Measurements from ENCODE around the gene GMDS.

GMDS gene

GRCh38 chr6:1904466-1904799 lies 341.0 kb downstream of the GMDS start:
- H3K27ac ChIP-seq, result peak overlapping the region; percentile 87 to 89
- peaks cover 0 to 52% (median 25%) of the 10 kb centered on the region in 4 donors for H3K4me1 ChIP-seq
- no peaks in the 10 kb centered on the region for H3K36me3 ChIP-seq
- H3K9me3 ChIP-seq, result no peaks in the 10 kb centered on the region
- no peak for DNase-seq
- intact Hi-C loops (cut with DNase I; ENCODE audit: low total_unique reads), result loop anchor here (5.0 kb wide), 1 partner anchor 287 kb away; no protein-coding TSS in a partner anchor
- no peak for TF ChIP-seq CTCF (IDR thresholded peaks at IDR 0.05)
- no peak overlapping the region for H3K4me3 ChIP-seq
- H3K27me3 ChIP-seq, result no peaks in the 10 kb centered on the region

- intact Hi-C loops (cut with DNase I; ENCODE audit: low total_unique reads), result loop anchor here (5.0 kb wide), 1 partner anchor 287 kb away; no protein-coding TSS in a partner anchor
- peak overlapping the region; percentile 87 to 89 for H3K27ac ChIP-seq
- no peaks in the 10 kb centered on the region for H3K36me3 ChIP-seq
- DNase-seq, result peak in 1 of 2 donors; percentile 83
- H3K27me3 ChIP-seq, result no peaks in the 10 kb centered on the region
- H3K4me3 ChIP-seq, result no peak overlapping the region
- peak in 1 of 2 experiments; percentile 17 for TF ChIP-seq CTCF (IDR thresholded peaks at IDR 0.05)
- H3K4me1 ChIP-seq, result peaks cover 0 to 57% (median 25%) of the 10 kb centered on the region in 4 donors
- H3K9me3 ChIP-seq, result no peaks in the 10 kb centered on the region
Observed at GRCh38 chr6:1903780-1904465, 341.5 kb downstream of the GMDS start.

GRCh38 chr6:1901556-1901955 lies 343.8 kb downstream of the GMDS start:
- no peak for DNase-seq
- H3K9me3 ChIP-seq, result no peaks in the 10 kb centered on the region
- no peak overlapping the region for H3K4me3 ChIP-seq
- intact Hi-C loops (cut with DNase I; ENCODE audit: low total_unique reads), result loop anchor here (5.0 kb wide), 1 partner anchor 284 kb away; no protein-coding TSS in a partner anchor
- no peak for TF ChIP-seq CTCF (IDR thresholded peaks at IDR 0.05)
- no peaks in the 10 kb centered on the region for H3K36me3 ChIP-seq
- H3K27ac ChIP-seq, result peak overlapping the region; percentile 87 to 89
- H3K27me3 ChIP-seq, result no peaks in the 10 kb centered on the region
- peaks cover 0 to 63% (median 25%) of the 10 kb centered on the region in 4 donors for H3K4me1 ChIP-seq

GRCh38 chr6:1896897-1897296 lies 348.5 kb downstream of the GMDS start:
- Histone ChIP-seq H3K4me3 (no peak overlapping the region), H3K4me1 (peaks cover 0 to 78% (median 26%) of the 10 kb centered on the region in 4 donors), H3K27me3 (no peaks in the 10 kb centered on the region), H3K9me3 (no peaks in the 10 kb centered on the region), H3K36me3 (no peaks in the 10 kb centered on the region), H3K27ac (no peak overlapping the region)
- DNase-seq, result no peak
- TF ChIP-seq CTCF (IDR thresholded peaks at IDR 0.05), result no peak
- intact Hi-C loops (cut with DNase I; ENCODE audit: low total_unique reads), result loop anchor here (10.0 kb wide), 1 partner anchor 62 kb away; no protein-coding TSS in a partner anchor

- no peaks in the 10 kb centered on the region for H3K9me3 ChIP-seq
- no peaks in the 10 kb centered on the region for H3K27me3 ChIP-seq
- intact Hi-C loops (cut with DNase I; ENCODE audit: low total_unique reads), result loop anchor here (10.0 kb wide), 1 partner anchor 61 kb away; no protein-coding TSS in a partner anchor
- no peak for DNase-seq
- H3K4me3 ChIP-seq, result no peak overlapping the region
- peak overlapping the region; percentile 27 to 59 for H3K27ac ChIP-seq
- no peak for TF ChIP-seq CTCF (IDR thresholded peaks at IDR 0.05)
- peaks cover 0 to 66% (median 18%) of the 10 kb centered on the region in 4 donors for H3K4me1 ChIP-seq
- no peaks in the 10 kb centered on the region for H3K36me3 ChIP-seq
Observed at GRCh38 chr6:1895721-1896120, 349.7 kb downstream of the GMDS start.

Data from tibial artery (tissue), 4 donors.